Measurements from ENCODE around the gene UBE2K. TPM values are rescaled to one million over a fixed set of nuclear protein-coding genes. Genes with fewer than 3 reads are reported as not detected.

The UBE2K gene
- total RNA-seq, 1 experiment from 2014 or later: 126 TPM

DNA sequence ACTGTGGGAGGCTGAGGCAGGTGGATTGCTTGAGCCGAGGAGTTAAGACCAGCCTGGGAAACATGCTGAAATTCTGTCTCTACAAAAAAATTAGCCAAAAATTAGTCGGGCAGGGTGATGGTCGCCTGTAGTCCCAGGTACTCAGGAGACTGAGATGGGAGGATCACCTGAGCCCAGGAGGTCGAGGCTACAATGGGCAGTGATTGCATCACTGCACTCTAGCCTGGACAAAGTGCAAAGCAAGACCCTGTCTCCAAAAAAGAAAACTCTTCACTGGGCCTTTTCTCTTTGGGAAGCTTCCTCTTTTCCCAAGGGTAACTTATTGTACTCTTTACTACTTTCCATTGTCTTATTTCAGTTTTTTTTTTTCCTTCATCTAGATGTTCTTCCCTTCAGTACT is 88.9 kb downstream of the UBE2K start:
- Histone ChIP-seq H3K27ac (ENCODE audit: low read depth, low read length) (no peak overlapping the region), H3K9ac (ENCODE audit: low read length) (no peak overlapping the region), H3K4me3 (replicated peaks in 1 of 2; ENCODE audit: low read depth in 1 of 2, low read length in 2 of 2) (no peak overlapping the region), H3K9me3 (ENCODE audit: control insufficient read depth in 1 of 2, insufficient read depth in 1 of 2, low read depth in 1 of 2, low read length in 2 of 2) (no peaks in the 10 kb centered on the region), H4K20me1 (ENCODE audit: insufficient read depth) (no peaks in the 10 kb centered on the region), H2AFZ (ENCODE audit: low read depth, low read length, poor library complexity, severe bottlenecking) (no peak overlapping the region), H3K9me2 (ENCODE audit: insufficient read depth) (no peaks in the 10 kb centered on the region), H3K27me3 (ENCODE audit: insufficient read depth, low read length) (no peaks in the 10 kb centered on the region), H3K4me1 (ENCODE audit: control insufficient read depth in 1 of 2, insufficient read depth in 2 of 2, low read length in 2 of 2) (no peaks in the 10 kb centered on the region), H3K4me2 (ENCODE audit: low read length) (no peak overlapping the region), H3K79me2 (ENCODE audit: insufficient read depth, low read length) (no peaks in the 10 kb centered on the region), H3K36me3 (ENCODE audit: control insufficient read depth in 1 of 2, insufficient read depth in 2 of 2, low read length in 2 of 2) (no peaks in the 10 kb centered on the region; a peak in 1 of 4 replicates)
- RAD21 ChIA-PET (ENCODE audit: low non-redundant PET in 1 of 2, low total read pairs in 2 of 2, uncharacterized antibody in 2 of 2, unreplicated experiment in 2 of 2): no interaction called here
- intact Hi-C loops (cut with micrococcal nuclease): no loop called here
- ATAC-seq: no peak
- POLR2A ChIA-PET: interaction anchor here (0.9 kb wide), 1 partner anchor 9 kb away, joined by 5 read pairs; no protein-coding TSS in a partner anchor
- no peak for TF ChIP-seq ELF1 (IDR thresholded peaks at IDR 0.05; ENCODE audit: borderline replicate concordance, low read depth)
- TF ChIP-seq, protein P1, sequence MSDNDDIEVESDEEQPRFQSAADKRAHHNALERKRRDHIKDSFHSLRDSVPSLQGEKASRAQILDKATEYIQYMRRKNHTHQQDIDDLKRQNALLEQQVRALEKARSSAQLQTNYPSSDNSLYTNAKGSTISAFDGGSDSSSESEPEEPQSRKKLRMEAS (IDR thresholded peaks at IDR 0.05): no peak
- TF ChIP-seq RAD21 (IDR thresholded peaks at IDR 0.05; ENCODE audit: low read depth): no peak
- TF ChIP-seq POLR2A (IDR thresholded peaks at IDR 0.05; ENCODE audit: borderline replicate concordance, extremely low read depth, insufficient read depth, insufficient read length): no peak
- no peak for TF ChIP-seq TCF7L2 (IDR thresholded peaks at IDR 0.05; ENCODE audit: borderline replicate concordance, extremely low read depth, insufficient read depth, insufficient read length)
- TF ChIP-seq POLR2AphosphoS5 (IDR thresholded peaks at IDR 0.05; ENCODE audit: low read depth, low read length): no peak
- no peak for TF ChIP-seq YY1 (IDR thresholded peaks at IDR 0.05; ENCODE audit: extremely low read depth, insufficient replicate concordance, low read depth, low read length)
- TF ChIP-seq CEBPB (IDR thresholded peaks at IDR 0.05; ENCODE audit: low read depth): no peak
- TF ChIP-seq EGR1 (IDR thresholded peaks at IDR 0.05; ENCODE audit: low read depth): no peak
- TF ChIP-seq EZH2phosphoT487 (IDR thresholded peaks at IDR 0.05; ENCODE audit: borderline replicate concordance): no peak
- TF ChIP-seq CBX3 (IDR thresholded peaks at IDR 0.05; ENCODE audit: low read depth): no peak
- TF ChIP-seq SRF (IDR thresholded peaks at IDR 0.05; ENCODE audit: low read depth): no peak
- TF ChIP-seq SIN3A (IDR thresholded peaks at IDR 0.05; ENCODE audit: low read depth): no peak
- TF ChIP-seq ATF3 (IDR thresholded peaks at IDR 0.05): no peak
- CTCF ChIA-PET: no interaction called here
- BruUV-seq (replicated peaks): no TSS peak
- no peak for DNase-seq (ENCODE audit: low read depth, low spot score)
